Measurements from ENCODE around the gene MS4A18.

The MS4A18 gene

DNA sequence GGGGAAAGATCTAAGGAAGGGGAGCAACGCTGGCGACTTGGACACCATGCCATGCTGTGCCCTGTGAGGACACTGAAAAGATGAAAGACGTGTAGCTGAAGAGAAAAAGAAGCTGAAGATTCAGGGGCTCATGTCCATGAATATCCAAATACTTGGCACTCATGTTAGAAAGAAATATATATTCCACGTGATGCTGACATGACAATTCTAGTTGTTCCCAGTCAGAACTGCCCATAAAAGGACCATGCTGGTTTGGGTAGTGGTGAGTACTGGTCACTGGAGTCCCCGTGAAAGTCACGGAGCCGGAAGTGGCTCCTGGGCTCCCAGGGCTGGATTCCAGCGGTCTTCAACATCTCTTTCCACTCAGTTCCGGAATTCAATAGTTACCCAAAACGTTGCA lies 42.0 kb downstream of the MS4A18 start:
- DNase-seq (ENCODE audit: low spot score): no peak

GRCh38 chr11:60767388-60767811 lies 42.9 kb downstream of the MS4A18 start:
- no peak for DNase-seq (ENCODE audit: low spot score)

DNA sequence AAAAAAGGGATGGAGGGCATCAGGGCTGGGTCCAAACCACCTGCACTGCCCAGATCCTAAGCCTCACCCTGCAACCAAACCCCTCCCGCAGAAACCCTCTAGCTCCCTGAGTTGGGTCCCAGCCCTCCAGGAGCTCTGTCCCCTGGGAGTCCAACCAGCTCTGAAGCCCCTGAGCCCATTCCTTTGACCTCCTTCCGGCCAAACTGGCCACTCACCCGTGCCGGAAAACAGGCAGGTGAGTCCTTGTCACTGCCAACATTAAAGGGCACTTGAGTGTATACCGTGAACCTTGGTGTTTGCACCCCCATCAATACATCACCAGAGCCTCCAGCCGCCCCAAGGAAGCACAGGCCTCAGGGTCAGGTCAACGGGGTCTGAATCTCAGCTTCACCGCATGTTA lies 43.7 kb downstream of the MS4A18 start:
- no peak for DNase-seq (ENCODE audit: low spot score)

GRCh38 chr11:60769273-60769672 lies 44.8 kb downstream of the MS4A18 start:
- DNase-seq (ENCODE audit: low spot score): no peak

DNA sequence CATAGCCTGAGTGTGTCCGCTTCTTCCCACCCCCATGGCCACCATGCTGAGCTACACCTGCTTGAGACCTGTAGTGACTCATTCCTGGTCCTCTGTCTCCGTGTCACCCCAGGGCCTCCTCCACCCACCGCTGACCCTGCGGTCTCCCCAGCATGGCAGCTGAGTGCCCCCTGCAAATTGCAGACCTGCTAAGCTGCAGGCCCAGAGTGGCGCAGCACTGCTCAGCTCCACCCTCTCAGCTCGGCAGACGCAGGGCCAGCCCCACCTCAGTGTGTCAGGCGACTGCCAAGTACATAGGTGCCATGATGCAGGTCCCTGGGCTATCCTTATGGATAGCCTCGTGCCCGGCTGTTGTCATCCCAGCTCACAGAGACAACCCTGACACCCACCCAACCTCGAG lies 45.3 kb downstream of the MS4A18 start:
- no peak for DNase-seq (ENCODE audit: low spot score)

- no peak for DNase-seq (ENCODE audit: low spot score)
Measured at GRCh38 chr11:60771146-60771545, 46.6 kb downstream of the MS4A18 start.

- DNase-seq (ENCODE audit: low spot score): no peak
Measured at GRCh38 chr11:60771879-60772525, 47.5 kb downstream of the MS4A18 start.

- no peak for DNase-seq (ENCODE audit: low spot score)
Measured at GRCh38 chr11:60772666-60773065, 48.1 kb downstream of the MS4A18 start.

- no peak for DNase-seq (ENCODE audit: low spot score)
Measured at GRCh38 chr11:60774726-60775125, 50.2 kb downstream of the MS4A18 start.

DNA sequence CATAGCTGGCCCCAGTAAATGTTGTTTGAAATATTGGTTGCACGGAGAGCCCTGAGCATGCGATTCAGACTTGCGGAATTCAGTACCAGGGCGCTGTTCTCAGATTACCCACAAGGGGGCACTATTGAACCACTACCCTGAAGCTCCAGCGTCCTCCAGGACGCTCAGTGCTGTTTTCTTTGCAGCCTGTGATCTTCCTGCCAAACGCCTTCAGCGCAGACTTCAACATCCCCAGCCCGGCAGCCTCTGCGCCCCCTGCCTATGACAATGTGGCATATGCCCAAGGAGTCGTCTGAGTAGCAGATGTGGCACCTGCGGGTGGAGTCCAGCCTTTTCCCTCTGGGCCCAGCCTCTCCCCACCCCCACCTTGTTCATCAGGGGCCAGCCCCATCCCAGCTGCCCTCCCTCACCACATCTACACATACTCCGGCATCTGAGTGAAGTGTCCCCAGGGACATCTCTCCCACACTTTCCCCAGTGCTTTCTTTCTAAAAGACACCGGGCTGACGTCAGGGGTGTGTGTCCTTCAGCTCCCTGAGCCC lies 51.0 kb downstream of the MS4A18 start:
- peak; percentile 84 for DNase-seq (ENCODE audit: low spot score)

DNA sequence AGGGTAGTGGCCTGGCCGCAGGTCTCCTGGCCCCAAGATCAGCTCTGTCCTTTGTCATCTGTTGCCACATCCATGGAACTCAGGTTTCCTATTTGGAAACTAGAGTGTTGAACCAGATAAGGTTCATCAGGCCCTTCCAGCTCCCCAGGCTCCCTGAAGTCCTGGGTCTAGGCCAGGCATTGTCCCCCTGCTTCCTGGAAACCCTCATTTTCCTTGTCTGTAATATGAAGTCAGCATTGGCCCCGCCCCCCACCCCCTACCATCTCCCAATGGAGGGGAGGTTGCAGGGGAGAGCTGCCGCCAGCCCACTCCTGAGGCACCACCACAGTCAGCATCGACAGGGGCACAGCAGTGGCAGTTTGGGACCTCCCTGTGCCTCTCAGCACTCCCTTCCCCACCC lies 51.6 kb downstream of the MS4A18 start:
- DNase-seq (ENCODE audit: low spot score): no peak

- DNase-seq (ENCODE audit: low spot score): no peak
Measured at GRCh38 chr11:60777106-60777505, 52.6 kb downstream of the MS4A18 start.

GRCh38 chr11:60777572-60777971 lies 53.1 kb downstream of the MS4A18 start:
- peak; percentile 32 for DNase-seq (ENCODE audit: low spot score)

- no peak for DNase-seq (ENCODE audit: low spot score)
Measured at GRCh38 chr11:60780065-60780464, 55.5 kb downstream of the MS4A18 start.

DNA sequence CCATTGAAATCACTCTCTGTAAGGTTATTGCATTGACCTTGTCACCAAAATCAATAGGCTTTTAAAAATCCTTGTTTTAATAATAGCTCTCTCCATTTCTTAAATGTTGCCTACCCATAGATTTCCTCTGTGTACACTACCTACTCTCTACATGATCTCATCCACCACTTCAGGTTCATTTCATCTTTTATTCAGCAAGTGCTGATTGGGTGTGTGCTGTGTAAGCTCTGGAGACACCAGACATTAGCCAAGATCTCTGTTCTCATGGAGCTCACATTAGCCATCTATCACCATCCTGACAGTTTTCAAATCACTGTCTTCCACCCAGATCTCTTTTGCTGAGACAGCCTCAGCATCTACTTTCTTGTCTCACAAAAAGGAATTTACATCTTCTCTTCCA lies 56.3 kb downstream of the MS4A18 start:
- DNase-seq (ENCODE audit: low spot score): no peak

DNA sequence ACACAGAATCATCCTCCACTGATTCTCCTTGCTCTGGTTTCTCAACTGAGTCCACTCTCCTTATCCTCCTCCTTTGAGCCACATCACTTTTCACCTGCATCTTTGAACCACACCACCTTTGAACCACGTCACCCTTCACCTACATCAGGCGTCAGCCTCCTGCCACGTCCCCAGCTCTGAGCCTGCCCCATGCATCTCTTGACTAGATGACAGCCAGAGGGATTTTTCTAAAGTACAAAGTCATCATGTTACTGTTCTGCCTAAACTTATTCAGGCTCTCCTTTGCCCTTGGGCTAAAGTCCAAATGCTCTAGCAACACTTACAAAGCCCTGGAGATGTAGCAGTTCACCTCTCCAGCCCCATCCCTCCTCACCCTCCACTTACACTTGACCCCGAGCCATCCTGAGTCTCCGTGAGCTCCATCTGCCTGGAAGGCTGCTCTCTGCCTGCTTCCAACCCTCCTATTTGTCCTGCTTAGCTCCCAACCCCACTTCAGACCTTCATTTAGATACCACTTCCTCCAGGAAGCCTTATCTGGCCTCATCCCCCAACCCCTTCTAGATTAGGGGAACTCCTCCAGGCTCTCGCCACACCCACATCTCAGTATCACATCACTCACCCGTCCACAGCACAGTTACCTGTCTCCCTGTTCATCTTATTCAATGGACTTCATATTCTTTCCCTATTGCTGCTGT lies 56.9 kb downstream of the MS4A18 start:
- DNase-seq (ENCODE audit: low spot score): no peak

DNA sequence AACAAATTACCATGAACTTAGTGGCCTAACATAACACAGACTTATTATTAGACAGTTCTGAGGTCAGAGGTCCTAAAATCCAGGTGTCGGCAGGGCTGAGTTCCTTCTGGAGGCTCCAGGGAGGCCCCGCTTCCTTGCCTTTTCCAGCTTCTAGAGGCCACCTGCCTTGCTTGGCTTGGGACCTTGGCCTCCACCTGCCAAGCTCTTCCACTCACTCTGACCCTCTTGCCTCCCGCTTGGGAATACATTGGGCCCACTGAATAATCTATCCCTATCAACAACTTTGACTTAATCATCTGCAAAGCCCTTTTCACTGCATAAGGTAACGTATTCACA lies 57.4 kb downstream of the MS4A18 start:
- no peak for DNase-seq (ENCODE audit: low spot score)

- no peak for DNase-seq (ENCODE audit: low spot score)
Measured at GRCh38 chr11:60782393-60783140, 58.0 kb downstream of the MS4A18 start.

DNA sequence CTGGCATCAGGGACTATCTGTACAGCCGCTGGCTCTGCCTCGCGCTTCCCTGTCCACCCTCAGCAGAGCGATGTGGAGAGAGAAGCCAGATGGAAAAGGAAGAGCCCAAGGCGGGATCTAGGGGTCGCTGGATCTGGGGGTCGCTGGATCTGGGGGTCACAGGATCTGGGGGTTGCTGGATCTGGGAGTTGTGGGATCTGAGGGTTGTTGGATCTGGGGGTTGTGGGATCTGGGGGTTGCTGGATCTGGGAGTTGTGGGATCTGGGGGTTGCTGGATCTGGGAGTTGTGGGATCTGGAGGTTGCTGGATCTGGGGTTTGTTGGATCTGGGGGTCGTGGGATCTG lies 58.6 kb downstream of the MS4A18 start:
- DNase-seq (ENCODE audit: low spot score): no peak

- no peak for DNase-seq (ENCODE audit: low spot score)
Measured at GRCh38 chr11:60783911-60784310, 59.4 kb downstream of the MS4A18 start.

DNA sequence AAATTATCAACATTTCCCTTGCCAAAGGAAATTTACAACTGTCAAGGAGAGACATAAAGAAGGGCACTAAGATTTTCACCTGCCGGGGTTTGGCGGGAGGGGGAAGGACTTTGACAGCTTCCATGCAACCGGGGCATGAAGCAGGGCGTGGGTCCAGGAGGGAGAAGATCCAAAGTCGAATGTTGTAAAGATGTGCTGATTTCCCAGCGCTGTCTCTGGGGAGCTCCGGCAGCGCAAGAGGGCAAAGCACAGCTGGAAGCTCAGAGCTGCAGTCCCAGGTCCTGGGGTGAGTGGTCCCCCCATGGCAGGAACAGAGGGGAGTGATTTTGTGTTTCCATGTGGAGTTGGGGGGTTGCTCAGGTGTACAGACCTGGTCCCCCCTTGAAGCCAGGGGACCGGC lies 60.6 kb downstream of the MS4A18 start, which contains the start of gene MS4A10:
Gene MS4A10 (plus strand): TSS at position 198 of the 400 bp plus-strand sequence. CDS start 5,003 bp downstream, outside the sequence.
- DNase-seq (ENCODE audit: low spot score): no peak

- no peak for DNase-seq (ENCODE audit: low spot score)
Measured at GRCh38 chr11:60785806-60786361, 61.4 kb downstream of the MS4A18 start.

Data from LoVo (cell line).